ENCODE measurements around the gene SND1.

GRCh38 chr7:128075242-128076095 is 423.5 kb downstream of the SND1 start:
- TF ChIP-seq POLR2A (IDR thresholded peaks at IDR 0.05): no peak
- TF ChIP-seq CTCF (IDR thresholded peaks at IDR 0.05): no peak
